ENCODE data around the gene VPS35. TPM values are rescaled to one million over a fixed set of nuclear protein-coding genes. Genes with fewer than 3 reads are reported as not detected.
"Not testable (repeated sequence)": the region's sequence is repeated elsewhere in the genome, so short reads cannot be mapped to it uniquely, and the experiment has no call there.

The VPS35 gene
- total RNA-seq, 1 donor from 2014 or later: 81.5 TPM

DNA sequence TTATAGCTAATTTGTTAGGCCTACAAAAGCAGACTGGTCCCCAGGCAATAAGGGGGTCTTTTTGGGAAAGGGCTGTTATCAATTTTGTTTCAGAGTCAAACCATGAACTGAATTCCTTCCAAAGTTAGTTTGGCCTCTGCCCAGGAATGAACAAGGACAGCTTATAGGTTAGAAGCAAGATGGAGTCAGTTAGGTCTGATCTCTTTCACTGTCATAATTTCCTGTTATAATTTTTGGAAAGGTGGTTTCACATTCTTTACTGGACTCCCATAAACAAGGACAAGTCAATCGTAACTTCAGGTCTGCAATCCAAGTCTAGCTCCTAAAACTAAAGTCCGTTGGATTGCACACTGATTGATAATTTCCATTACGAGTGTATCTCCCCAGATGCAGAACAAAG is 37.7 kb downstream of the VPS35 start:
- no peak for DNase-seq

DNA sequence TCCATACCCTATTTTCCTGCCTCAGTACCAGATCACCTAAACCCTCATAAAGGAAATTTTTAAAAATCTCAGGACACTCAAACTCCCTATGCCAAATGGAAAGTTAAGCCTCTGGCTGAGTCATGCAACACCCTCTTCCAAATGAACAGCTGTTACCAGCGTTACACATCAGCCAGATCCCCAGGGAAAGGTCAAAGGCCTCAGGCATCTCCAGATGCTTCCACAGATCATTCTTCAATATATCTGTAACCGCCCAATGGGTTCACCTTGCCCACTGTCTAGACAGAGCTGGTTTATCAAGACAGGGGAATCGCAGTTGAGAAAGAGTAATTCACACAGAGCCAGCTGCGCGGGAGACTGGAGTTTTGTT is 38.7 kb downstream of the VPS35 start:
- DNase-seq: no peak

DNA sequence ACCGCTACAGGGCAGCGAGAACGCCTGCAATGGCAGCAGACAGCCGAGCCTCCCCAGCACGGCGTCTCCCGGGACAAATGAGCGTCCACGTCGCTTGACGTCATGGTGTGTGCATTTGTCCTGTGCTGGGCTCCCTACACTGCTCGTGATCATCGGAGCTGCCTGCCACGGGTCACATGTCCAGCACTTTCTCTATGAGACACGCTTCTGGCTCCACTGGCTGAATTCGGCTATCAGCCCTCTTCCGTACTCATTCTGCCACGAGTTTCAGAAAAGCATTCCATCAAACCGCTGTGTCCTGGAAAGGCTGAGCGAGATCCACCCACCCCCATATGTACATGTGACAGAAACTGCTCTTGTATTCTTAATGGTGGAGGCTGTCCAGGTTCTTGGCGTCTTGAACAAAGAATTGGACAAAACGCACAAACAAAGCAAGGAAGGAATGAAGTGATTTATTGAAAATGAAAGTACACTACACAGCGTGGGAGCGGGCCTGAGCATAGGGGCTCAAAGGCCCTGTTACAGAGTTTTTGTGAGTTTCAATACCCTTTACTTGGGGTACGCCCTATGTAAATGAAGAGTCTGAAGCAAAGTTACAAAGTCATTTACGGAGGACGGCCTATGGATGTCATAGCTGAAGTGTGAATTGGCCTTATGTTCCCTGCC is 39.3 kb downstream of the VPS35 start:
- no peak for DNase-seq

DNA sequence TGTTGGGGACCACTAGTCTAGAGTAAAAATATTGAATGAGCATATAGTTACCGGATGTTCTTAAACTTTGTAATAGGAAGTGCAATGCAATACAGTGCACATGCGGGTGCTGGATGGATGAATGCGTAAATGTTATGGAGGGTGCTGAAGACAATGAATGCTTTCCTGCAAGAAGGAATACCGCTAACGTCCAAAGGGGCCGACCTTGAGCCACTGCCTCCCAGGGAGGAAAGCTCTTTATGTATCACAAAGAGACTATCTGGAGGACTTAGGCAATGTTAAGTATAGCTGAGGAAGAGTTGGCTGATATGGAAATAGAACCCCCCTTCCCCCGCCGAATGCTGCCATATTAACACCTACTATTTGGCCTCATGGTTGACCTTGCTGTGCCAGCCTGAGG is 40.3 kb downstream of the VPS35 start:
- no peak for DNase-seq

DNA sequence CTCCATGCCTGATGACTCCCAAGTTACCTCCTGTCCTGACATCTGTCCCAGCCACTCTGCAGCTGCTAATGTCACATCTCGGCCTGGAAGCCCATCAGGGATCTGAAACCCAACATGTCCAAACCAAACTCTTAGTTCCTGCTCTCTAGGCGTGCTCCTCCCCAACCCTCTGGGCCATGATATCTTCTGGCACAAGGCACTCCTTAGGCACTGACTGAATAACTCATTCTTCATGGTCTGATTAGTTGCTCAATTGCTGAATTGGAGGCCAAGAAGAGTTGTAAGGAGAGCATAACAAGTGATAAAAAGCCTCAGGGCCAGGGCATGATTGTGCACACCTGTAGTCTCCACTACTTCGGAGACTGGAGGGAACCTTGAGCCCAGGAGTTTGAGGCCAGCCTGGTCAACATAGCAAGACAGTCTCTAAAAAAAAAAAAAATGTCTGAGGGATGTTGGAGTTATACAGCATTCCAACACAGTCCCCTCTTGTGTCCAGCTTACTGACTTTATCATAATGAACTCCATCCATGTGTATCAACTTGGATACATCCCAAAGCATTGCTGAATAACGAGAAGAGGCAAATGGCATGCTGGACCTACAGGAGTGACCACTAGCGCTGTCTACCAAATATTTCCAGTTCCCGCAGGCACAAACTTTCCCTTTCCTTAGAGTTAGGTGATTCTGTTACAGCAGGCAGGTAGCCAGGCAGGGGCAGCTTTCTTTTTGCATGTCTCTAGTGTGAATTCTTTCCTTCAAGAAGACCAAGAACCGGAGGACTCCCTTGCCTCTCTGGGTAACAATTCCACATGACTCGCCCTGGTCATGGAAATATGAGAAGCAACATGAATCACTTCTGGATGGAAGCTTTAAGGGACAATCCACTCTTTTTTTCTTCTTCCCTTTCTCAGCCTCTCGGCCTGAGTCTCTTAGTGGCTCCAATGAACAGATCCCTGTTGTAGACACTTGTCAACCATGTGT is 49.7 kb downstream of the VPS35 start:
- no peak for DNase-seq

DNA sequence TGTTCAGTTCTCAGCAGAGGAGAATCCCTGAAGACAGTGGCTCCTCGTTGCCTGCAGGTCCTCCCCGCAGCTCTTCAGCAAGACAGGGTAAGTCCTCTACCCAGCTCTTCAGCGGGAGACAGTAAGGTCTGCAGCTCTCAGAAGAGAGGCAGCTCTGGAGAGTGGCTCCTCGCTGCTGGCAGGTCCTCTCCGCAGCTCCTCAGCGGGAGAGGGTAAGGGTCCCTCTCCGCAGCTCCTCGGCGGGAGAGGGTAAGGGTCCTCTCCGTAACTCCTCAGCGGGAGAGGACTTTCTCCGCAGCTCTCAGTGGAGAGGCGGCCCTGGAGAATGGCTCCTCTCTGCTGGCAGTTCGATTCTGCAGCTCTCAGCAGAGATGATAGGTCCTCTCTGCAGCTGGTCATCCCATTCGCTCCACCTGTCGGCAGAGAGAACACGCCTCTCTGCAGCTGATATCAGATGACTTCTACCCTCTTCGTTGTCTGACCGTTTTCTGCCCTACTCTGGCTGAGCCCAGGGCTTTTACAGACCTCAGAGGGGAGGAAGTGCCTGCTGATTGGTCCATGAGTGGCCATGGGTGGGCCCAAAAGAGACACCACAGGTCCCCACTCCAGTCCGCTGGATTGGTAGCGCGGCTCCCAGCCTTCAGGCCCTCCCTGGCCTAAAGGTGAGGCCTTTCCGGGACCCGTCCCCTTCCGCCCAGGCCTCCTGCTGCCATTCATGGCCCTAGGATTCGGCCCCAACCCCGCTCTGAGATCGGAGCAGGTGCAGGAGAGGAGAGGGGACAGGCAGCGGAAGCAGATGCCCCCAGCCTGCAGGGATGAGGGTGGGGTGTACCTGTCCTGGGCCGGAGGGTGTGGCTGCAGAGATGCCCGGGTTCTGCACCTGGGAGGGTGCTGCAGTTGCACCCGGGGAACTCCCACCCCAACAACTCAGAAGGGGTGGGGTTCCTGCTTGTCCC is 55.9 kb downstream of the VPS35 start:
- no peak for DNase-seq

DNA sequence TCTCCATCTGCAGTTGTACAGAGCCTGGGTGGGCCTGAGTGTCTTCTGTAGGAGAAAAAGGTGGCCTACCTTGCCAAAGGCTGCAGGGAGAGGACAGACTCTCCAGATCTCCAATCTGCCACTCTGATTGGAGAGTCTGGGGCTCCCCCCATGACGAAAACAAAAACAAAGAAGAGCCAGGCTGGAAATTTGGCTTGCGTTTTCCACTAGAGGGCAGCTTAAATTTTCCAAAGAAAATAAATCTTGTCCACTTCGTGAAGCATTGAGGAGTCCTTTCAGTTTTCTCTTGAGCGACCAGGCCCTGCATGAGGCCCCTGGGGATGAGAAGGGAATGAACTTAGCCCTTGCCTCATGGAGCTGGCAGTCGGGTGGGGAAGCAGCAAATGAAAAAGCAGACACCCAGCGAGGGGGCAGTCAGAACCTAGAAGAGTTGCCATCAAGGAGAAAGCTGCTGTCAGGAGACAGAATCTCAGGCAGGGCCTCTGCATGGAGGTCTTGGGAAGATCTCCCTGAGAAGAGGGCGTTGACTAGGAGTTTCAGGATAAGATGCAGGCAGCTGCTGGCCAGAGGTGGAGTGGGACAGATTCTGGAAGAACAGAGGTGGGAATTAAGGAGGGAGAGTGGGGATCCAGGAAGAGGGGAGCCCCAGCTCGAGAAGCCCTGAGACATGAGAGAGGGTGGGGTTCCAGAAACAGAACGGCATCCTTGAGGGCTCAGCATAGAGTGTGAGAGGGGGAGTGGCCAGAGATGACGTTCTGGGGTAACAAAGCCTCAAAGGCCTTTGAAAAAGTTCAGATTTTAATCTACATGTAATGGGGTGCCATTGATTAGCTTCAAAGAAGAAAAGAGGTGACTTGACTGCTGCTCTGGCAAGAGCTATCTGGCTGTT is 59.4 kb downstream of the VPS35 start:
- no peak for DNase-seq

DNA sequence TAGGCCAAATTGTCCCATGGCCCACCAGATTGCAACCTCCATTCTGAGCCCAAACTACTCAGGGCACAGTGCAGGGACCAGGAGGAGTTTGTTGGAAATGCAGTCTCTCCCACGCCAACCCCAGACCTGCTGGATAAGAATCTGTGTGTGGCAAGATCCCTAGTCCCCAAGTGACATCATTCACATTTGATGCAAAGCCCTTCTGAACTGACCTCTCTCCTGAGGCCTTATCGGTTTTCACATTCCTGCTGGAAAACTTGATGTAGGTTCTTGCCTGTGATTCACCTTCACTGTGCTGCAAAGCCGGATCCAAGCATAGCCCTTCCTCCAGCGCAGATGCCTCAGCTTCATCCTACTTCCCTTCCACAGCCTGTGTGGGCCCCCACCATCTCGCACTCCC is 61.2 kb downstream of the VPS35 start:
- DNase-seq: no peak

DNA sequence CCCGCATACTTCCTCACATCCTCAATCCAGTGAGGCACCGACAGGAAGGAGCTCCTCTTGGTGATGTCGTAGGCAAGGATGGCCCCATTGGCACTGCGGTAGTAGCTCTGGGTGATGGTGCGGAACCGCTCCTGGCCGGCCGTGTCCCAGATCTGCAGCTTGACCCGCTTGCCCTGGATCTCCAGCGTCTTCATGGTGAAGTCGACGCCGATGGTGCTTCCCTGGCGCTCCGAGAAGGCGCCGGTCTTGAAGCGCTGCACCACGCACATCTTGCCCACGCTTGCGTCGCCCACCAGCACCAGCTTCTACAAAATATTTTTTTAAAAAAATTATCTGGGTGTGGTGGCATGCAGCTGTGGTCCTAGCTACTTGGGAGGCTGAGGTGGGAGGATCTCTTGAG is 62.3 kb downstream of the VPS35 start:
- not testable (repeated sequence) for DNase-seq

DNA sequence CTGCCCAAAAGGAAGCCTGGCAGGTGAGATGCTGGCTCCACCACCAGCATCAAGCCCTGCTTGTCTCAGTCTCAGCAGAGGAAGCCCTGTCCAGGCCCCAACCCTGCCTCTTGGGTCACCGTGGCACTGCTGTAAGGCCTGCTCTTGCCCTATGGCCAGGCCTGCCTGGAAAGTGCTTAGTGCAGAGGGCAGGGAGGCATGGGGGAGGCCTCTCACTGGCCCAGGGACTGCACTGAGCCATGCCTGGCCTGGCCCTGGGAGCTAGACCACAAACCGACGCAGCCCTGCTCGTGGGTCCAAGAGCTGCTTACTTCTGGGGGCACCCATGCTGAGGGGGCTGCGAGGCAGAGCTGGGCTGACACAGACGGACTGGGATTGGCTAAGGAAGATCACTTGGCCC is 64.1 kb downstream of the VPS35 start:
- not testable (repeated sequence) for DNase-seq

DNA sequence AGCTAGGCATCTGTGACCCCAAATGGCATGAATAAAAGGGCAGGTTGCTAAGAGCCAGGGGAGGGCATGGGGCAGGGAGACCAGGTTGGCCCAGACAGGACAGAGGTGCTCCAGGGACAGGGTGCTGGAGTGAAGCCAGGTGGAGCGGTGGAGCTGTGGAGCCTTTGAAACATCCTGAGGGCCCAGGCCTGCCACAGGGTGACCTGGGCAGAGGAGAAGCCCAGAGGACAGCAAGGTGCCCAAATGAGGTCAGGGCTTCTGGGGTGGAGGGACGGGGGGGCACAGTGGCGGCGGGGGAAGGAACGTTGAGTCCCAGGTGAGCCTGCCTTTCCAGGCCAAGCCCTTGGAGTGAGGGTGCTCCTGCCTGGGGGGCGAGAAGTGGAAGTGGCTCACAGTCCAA is 65.3 kb downstream of the VPS35 start:
- DNase-seq: not testable (repeated sequence)

DNA sequence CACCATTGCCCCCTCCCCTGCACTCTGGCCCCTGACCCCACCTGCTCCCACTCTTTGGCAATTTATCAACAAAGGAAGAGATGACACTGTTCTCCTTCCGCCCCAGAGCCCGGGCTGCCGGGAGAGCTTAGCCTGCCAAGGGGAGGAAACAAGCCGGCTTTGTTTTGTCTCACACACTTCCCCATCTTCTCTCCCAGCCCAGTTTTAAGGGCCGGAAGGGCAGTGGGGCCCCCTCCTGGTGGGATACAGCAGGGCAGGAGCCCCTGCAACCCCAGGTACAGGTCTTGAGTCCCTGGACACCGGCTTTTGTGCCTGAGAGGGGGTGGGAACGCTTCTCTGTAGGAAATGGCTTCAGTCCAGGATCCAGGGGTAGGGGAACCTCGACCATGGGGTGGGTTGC is 65.7 kb downstream of the VPS35 start:
- not testable (repeated sequence) for DNase-seq

DNA sequence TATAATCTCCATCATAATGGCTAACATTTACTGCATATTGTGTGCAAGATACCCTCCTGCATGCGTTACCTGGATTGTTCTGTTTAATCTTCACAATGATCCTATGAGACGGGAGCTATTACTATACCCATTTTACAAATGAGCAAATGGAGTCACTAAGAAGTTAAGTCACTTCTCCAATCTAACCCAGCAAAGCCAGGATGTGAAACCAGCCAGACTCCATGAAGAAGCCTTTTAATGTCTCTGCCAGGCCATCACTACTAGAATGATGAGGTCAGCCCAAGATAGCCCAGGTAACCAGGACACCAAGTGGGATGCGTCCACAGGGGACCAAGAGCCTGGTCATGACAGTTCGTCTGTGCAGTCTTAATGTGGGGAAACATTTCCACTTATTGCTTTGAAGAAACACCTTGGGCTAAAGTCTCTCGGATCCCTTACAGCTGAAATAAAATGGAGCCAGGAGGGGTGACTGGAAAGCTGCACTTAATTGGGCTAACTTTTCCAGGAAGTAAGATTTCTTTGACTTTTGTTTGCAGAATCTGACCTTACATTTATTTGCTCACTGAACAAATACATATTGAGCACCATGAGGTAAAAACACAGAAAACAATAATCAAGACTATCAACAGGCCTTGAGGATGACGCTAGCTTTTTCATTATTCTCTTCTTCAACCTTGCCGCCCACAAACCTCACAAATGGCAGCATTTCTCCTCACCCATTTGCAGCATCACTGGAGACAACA is 66.9 kb downstream of the VPS35 start:
- DNase-seq: no peak

DNA sequence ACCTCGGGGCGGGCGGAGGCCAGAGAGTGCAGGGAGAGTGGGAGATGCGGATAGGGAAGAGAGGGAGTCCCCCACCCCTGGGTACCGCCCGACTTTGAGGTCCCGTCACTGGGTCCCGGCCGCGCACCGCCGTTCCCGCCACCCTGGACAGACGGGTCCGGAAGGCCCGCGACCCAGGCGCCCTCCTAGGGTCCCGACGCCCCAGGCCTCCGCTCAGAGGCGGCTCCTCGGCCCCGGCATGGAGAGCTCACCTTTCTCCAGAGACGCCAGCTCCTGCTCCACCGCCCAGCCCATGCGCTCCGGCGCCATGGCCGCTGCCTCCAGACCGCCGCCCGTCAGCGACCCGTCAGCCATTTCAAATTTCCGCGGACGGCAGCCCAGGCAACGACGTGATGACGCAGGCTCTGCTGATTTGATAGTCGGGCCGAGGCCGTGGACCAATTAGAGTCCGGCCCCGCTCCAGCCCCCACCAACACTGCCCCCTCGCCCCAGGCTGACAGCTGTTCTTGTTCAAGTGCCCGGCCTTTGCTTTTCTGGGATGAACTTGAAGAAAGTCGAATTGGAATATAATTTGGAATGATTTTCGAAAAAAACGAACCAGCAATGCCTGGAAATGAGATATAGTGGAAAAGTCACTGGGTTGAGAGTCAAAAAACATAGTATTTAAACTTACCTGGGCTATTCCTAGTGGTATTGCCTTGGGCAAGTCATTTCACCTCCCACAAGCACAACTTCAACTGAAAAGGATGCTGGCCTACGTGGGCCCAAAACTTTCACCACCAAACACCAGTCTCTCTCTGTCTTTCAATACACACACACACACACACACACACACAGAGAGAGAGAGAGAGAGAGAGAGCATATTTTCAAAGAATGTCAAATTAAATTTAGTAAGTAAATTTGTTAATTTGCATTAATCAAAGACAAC is 67.7 kb downstream of the VPS35 start, which contains the start of gene SHCBP1:
Gene SHCBP1 (minus strand): TSS at position 374 of the 928 bp plus-strand sequence. CDS start 20 bp downstream, at position 354.
- peak; percentile 85 for DNase-seq

DNA sequence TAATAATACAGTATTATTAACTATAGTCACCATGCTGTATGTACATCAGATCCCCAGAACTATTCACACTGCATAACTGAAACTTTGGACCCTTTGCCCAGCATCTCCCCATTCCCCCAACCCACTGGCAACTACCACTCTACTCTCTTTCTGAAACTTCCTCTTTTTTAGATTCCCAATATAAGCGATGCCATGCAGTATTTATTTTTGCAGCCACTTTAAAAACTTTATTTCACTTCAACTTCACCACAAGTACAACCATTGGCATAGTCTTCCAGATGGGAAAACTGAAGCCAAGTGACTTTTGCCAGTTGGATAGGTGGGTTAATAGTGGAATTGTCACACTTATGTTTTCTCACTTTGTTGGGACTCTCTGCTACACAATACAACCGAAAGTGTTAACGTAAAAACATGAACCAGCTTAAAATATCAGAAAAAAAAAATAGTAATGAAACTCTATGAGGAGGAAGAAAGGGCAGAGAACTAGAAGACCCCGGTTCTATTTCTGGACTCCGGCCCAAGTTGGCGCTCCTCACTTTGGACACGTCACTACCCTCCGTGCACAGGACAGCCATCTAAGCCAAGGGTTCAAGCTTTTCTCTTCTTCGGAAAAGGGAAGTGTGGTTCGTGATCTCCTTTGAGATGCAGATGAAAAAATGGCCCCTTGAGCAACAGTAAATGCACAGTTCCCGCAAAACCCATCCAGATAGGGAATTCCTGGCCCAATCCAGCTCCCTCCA is 68.5 kb downstream of the VPS35 start:
- no peak for DNase-seq

DNA sequence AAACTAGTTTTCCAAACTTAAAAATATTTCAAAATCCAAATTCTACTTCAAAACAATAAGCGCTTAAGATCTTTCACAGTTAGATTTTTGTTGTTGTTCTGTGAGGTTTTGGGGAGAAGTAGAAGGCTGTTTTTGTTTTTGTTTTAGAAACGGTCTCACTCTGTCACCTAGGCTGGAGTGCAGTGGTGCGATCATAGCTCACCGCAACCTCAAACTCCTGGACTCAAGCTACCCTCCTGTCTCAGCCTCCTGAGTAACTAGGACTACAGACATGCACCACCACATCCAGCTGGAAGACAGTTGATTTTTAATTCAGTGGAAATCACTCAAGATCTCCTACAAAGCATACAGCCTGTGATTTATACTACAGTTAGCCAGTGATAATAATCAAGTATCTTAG is 70.5 kb downstream of the VPS35 start:
- DNase-seq: no peak

DNA sequence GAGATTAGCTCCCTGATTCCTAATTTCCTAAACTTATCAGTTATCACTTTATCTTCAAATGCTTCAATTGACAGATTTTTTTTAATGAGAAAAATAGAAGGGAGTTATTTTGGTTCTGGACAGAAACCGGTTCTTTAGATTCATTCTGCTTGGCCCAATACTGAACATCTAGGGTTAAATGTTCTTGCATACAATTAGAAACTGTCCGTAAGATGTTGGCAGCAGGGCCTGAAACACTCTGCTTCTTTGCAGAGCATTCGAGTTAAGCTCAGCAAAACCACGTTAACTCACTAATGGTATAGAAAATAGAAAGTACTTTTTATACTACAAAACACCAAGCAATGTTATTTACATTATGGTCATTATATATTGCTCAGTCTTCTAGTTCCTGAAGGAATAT is 75.0 kb downstream of the VPS35 start:
- DNase-seq: no peak

DNA sequence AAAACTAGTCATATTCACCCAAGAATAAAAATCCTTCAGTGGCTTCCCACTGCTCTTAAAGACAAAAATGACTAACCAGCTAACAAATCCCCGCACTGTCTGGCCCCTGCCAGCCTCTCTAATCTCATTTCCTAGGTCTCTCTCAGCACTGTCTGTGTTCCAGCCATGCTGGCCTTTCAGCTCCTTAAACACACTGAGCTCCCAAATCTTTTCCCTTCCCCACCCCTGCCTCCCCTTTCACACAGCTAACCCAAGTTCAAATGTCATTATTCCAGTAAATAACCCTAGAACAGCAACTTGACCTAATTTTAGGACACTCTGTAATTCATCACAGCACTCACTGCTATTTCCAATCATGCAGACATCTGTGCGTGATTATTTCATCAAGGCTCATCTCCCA is 75.6 kb downstream of the VPS35 start:
- no peak for DNase-seq

DNA sequence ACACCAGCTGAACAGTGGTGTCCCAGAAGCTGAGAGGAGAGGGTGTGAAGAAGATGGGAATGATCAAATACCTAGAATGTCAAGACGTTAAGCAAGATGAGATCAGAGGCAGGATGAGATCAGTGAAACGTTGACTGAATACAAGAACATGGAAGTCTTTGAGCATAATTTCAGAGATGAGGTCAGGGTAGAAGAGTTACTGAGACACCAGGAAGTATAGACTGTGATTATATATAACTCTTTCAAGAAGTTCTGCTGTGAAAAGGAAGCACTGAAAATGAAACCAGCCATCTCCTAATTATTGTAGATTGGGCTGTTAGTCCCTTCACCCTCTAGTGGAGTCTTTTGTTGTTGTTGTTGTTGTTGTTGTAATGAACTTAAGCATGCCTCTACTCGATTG is 76.9 kb downstream of the VPS35 start:
- DNase-seq: no peak

Data from skin of body (tissue), 2 donors.